Measurements from ENCODE around the gene INVS.

Gene INVS

DNA sequence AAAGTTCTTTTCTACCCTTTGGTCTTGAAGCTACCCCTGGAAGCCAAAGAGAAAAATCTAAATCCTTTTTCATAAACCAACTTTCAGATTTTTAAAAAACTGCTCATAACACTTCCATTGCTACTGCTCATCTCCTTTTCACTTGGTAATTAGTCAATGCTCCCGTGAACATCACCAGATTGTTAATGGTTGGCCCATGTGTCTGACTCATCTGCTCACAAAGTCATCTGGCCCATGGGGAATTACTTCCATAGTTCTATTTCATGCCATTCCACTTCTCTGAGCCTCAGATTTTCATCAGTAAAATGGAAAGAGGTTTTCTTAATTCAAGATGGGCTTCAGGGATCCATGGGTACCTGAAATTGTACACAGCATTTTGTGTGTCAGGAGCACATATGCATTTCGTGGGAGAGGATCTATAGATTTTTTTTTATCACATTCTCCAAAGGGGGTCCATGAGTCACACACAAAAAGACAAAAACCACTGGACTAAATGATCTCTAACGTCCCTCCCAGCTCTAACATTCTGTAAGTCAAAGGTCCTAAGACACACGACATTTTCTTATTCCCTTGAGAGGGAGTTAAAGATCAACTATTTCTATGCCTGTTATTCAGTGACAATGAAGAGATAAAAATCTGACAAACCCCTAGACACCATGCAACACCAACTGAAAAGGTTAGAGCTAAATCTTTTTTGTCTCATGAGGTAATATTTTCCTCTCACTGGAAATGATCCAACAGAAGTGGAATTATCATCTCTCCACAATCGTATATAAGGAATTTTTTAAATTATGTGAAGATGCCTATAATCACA, 178.3 kb downstream of the INVS start:
- no peak for DNase-seq (ENCODE audit: low read depth)

DNA sequence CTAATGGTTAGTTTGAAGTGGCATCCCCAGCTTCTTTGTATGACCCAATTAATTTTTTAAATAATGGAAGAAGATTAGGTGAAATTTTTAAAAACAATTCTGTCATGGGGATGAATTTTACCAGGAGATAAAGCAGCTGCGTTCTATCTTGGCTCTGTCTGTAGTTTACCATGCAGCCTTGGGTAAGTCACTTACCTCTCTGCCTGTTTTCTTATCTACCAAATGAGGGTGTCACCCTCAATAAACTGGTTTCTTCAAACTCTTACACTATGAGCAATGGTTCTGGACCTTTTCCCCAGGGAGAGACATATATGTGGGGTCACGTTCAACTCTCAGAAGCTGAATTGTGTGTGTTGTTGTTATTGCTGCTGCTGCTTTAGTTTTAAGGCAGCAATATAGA, 182.0 kb downstream of the INVS start:
- DNase-seq (ENCODE audit: low read depth), result no peak

DNA sequence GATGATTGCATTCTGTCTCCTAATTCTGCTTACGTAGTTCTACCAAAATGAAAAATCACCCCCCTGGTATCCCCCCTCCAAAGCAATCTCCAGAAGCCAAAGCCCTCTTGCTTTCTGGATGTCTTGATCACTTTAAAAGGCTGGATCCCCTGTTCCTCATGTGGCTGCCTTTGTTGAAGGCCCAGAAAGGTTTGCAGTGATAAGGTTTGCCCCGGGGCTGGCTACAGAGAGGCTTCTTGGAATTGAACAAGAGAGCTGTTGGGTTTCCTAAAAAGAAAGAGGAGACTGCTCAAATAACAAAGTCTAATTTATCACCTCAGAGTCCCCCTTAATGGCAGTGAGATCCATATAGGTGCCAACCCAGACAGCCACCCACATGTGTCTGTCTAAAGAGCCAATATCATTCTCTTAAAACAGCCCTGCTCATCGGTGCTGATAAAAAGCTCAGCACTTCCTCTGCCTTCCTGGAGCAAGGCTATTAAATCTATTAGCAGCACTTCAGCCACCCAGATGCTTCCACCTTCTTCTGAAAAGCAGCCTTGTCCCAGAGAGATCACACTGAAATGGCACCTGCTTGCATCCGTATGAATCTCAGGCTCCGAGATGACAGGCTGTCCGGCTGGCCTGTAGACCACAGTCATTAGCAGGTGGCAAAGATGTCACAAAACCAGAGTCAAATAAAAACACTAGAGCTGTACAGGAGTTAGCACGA, 182.8 kb downstream of the INVS start:
- no peak for DNase-seq (ENCODE audit: low read depth)

DNA sequence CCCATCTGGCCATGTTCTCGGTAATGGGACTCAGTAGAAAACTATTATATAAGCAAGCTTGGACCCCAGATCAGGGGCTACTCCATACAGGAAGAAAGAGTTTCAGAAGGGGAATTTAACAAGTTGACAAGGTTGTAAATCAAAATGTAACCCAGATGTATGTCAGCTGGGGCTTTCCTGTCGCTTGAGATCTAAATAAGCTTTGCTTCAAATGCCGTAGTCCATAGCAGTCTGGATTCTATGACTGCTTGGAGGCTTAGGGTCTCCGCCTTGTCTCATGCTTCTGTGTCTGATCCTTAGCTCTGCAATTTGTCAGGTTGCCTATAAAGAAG, 183.3 kb downstream of the INVS start:
- DNase-seq (ENCODE audit: low read depth), result no peak

DNA sequence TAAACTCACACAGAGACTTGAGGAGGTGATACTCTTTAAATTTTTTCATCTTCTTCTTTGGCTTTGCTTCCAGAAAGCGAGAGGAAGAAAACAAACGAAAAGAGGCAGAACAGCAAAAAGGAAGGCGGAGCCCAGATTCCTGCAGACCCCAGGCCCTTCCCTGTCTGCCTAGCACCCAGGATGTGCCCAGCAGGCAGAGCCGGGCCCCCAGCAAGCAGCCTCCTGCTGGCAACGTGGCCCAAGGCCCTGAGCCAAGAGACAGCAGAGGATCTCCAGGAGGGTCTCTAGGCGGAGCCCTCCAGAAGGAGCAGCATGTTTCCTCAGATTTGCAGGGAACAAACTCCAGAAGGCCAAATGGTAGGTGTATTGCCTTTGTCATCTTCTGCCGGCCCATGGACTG, 185.2 kb downstream of the INVS start:
- no peak for DNase-seq (ENCODE audit: low read depth)

DNA sequence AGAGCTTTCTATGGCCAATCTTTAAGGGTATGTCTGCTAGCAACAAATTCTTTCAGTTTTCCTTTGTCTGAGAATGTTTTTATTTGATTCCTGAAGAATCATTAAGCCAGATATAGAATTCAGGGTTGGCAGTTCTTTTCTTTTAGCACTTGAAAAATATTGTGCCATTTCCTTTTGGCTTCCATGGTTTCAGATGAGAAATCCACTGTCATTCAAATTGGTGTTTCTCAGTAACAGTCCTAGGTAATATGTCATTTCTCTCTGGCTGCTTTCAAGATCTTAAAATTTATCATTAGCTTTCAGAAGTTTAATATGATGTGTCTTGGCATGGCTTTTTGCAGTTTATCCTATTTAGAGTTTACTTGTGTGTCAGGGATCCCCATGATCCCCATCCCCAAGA, 186.0 kb downstream of the INVS start:
- DNase-seq (ENCODE audit: low read depth), result no peak

DNA sequence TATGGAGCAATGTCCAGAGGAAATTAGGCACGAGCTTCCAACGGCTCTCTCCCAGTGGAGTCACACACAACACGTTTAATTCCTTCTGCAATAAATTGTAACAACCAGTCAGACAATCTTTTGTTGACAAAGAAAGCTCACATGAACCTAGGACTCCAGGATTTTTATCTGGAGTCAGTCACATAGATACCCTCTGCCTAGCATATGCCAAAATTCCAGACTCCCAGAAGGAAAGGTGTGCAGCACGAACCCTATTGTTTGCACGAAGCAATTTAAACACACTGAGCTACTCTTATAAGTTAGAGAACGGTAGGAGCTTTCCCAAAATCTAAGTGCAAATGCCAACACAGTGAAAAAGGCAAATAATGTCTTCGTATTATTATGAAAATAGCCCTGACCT, 186.6 kb downstream of the INVS start:
- DNase-seq (ENCODE audit: low read depth), result no peak

DNA sequence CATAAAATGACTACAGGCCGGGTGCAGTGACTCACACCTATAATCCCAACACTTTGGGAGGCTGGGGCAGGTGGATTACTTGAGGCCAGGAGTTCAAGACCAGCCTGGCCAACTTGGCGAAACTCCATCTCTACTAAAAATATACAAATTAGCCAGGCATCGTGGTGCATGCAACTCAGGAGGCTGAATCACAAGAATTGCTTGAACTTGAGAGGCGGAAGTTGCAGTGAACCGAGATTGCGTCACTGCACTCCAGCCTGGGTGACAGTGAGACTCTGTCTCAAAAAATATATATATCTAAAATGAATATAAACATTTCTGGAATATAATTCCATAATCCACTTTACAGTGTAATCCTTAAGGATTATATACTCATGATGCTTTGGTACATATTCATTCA, 187.2 kb downstream of the INVS start:
- no peak for DNase-seq (ENCODE audit: low read depth)

DNA sequence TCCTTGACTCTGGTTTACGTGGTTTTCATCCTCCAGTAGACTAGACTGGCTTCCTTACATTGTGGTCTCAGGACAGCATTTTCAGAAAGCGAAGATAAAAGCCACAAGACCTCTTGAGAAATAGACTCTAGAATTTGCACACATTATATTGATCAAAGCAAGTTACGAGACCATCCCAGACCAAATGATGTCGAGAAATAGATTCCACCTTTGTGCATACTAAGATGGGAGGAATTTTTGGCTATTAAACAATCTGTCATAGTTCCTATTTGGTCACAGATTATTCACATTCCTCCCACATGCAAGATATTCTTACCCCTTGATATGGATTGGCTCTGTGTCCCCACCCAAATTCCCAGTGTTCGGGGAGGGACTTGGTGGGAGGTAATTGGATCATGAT, 188.1 kb downstream of the INVS start:
- no peak for DNase-seq (ENCODE audit: low read depth)

DNA sequence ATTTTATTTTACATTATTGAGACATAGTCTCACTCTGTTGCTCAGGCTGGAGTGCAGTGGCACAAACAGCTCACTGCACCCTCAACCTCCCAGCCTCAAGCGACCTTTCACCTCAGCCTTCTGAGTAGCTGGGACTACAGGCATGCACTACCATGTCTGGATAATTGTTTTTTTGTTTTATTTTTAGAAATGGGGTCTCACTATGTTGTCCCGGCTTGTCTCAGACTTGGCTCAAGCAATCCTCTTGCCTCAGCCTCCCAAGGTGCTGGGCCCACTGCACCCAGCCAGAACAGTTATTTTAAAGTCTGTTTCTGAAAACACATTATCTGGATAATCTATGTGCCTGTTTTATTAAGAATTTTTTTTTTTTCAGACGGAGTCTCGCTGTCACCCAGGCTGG, 191.7 kb downstream of the INVS start:
- no peak for DNase-seq (ENCODE audit: low read depth)

DNA sequence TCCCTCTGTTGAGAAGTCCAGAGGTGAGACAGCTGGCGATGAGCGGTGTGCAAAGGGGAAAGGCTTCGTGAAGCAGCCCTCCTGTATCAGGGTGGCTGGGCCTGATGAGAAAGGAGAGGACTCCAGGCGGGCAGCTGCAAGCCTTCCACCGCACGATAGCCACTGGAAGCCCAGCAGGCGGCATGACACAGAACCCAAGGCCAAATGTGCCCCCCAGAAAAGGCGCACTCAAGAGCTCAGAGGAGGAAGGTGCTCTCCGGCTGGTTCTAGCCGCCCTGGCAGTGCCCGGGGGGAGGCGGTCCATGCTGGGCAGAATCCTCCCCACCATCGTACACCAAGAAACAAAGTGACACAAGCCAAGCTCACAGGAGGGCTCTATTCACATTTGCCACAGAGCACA, 193.4 kb downstream of the INVS start:
- DNase-seq (ENCODE audit: low read depth), result no peak

DNA sequence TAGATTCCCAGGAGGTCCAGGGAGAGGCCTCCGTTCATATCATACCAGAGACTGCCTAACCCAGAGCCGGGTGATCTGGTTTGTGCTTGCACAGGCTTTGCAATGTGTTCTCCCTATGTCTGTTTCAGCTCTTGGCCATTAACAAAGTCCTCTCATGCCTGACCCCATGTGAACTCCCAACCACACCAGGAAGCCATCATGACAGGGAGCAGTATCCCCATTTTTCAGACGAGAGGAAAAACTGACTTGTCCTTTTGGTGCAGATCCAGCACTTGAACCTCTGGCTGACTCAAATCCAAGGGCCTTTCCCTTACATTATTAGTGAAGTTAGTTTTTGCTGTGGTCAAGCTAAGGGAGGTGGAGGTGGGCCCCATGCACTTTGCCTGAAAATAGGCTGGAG, 195.3 kb downstream of the INVS start:
- no peak for DNase-seq (ENCODE audit: low read depth)

DNA sequence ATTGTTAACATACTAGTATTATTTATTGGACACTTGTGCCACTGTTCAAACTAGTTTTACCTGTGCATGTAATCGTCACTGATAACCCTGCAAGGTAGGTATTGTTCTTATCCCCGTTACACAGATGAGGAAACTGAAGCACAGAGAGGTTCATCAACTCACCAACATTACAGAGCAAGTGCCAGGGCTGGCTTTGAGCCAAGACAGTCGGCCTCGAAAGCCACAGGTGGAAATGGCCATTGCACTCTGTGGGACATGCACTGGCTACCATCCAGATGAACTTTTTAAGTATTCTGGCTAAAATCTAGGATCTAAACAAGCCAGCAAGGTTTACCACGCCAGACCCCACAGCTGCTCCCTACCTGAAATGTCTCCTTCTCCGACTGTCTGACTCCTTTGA, 195.8 kb downstream of the INVS start:
- no peak for DNase-seq (ENCODE audit: low read depth)

DNA sequence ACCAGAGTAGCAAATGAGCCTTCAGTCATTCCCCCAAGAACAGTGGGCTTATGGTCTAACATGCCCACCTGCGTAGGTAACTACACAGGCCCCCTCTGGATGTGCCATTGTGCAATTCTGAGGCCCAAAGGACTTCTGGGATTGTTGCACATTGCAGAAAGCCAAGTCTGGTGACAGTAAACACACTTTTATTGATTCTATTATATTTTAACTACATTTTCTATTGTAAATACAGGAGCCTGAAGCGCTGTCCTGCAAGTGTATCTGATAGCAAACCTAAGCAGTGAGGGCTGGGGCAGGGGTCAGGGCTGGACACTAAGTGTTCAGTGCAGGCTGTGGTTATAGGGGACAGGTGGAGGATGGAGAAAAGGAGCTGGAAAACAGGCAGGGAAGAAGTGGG, 196.2 kb downstream of the INVS start:
- no peak for DNase-seq (ENCODE audit: low read depth)

DNA sequence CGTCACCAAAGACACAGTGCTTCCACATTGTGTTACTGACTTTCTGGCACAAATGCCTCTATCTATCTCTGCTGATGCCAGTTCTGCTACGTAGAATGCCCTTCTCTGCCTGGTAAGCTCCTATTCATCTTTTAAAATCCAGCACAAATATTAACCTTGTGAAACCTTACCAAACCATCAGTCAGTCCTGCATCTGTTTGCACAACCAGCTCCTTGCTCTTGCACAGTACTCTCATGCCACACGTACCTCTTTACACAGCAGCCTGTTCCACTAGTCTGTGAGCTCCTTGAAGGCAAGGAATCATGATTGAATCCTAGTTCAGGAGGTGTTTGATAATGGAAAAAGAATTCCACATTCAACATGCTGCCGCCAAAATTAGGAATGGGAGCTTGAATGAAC, 197.4 kb downstream of the INVS start:
- no peak for DNase-seq (ENCODE audit: low read depth)

DNA sequence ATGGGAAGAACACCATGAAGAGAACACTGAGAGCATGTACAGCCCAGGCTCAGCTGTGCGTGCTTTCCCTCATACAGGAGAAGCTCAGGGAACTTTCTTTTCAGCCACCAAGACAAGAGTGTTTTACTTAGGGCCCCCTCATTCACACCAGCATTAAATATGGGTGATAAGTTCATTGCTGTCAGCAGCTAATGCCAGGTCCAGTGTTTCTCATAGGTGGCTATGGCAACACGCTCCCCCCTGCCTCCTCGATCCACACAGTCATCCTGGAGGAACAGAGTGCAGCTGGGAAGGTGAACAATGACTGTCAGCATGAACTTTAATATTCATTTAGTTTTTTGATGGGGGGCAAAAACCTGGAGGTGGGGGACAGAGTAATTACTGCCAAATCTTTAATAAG, 199.3 kb downstream of the INVS start:
- no peak for DNase-seq (ENCODE audit: low read depth)

DNA sequence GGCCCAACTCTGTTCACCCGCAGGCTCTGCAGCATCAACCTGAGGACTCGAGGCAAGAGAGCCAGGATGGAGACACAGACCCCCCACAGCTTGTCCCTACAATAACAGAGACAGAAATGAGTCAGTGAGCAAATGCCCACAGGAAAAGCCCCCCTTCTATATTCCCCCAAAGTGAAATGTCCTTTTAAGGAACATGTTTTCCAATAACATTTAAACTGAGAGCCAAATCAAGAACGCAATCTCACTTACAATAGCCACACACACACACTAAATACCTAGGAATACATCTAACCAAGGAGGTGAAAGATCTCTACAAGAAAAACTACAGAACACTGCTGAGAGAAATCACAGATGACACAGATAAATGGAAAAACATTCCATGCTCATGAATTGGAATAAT, 204.7 kb downstream of the INVS start:
- no peak for DNase-seq (ENCODE audit: low read depth)

DNA sequence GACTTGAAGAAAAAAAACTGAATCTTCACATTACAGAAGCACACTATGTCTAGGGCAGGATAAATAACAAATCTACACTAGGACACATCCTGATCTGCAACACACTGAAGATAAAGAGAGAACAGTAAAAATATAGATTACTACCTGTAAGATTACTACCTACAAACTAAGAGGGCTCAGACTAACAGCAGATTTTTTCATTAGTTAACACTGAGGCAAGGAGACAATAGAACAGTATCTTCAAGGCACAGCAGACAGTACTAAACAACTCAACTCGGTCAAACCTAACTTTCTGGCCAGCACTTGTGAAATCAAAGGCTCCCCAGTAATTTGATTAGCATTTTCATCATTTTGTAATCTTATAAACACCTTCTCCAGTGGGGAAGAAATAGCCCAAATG, 207.2 kb downstream of the INVS start:
- DNase-seq (ENCODE audit: low read depth), result no peak

DNA sequence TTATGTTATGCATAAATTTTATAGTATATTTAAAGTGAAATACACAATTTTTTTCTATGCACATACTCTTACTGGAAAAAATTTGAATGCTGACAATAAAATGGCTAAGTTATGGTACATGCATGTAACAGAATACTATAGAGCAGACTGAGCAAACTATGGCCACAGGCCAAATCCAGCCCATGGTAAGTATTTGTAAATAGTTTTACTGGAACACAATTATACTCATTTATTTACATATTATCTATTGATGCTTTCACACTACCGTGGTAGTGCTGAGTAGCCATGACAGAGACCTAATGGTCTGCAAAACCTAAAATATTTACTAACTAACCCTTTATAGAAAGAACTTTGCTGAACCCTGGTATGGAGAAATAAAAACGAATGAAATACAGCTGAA, 208.0 kb downstream of the INVS start:
- no peak for DNase-seq (ENCODE audit: low read depth)

DNA sequence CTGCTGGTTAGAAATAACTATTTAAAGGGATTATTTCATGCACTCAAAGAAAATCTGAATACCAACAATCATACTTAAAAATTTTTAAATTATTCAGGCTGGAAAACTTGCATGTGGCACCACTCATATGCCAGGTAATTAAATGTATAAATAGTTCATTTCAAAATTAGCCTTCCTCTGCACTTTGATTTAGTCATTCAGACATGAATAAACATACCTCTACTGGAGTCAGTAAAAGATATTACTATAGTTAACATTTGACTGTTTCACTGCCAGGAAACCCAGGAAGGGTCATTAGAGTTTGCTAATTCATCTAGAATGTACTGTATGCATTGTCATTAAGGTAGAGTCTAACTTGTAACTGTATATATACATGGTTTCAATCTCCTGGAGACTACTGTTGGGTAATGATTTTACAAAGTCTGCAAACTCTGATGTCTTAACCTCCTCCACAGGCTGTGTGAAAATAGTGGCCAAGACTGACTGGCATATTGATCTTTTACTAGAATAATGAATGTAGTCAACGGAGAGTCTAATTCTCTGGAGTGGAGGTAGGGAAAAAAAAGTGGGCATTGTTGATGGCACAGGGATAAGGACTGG, 210.0 kb downstream of the INVS start:
- no peak for DNase-seq (ENCODE audit: low read depth)

DNA sequence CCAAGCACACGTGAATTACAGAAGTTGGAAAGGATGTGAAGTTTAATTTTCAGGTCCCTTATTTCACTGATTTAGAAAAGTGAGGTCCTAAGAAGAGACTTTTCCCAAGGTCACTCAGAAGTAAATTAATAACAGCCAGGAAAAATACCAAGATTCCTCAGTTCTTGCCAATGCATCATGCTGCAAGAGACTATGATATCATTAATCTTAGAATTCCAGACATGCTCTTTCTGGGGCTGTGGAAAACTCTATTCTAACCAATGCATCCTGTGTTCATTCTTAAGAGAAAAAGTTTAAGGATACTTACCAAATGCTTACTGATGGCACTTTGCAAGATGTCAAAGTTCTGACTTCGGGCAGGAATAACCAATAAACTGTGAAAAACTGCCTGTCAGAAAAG, 210.9 kb downstream of the INVS start:
- DNase-seq (ENCODE audit: low read depth), result no peak

DNA sequence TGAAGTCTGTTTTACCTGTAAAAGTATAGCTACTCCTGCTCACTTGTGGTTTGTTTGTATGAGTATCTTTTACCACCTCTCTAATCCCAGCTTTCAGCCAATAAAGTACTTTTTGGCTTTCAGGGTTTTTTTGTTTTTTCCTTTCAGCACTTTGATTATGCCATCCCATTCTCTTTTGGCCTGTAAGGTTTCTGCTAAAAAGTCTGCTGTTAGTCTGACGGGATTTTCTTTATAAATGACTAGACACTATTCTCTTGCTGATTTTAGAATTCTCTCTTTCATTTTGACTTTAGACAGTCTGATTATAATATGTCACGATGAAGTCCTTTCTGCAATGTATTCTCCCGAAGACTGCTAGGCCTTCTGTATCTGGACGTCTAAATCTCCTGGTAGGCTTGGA, 216.5 kb downstream of the INVS start:
- DNase-seq (ENCODE audit: low read depth), result no peak

DNA sequence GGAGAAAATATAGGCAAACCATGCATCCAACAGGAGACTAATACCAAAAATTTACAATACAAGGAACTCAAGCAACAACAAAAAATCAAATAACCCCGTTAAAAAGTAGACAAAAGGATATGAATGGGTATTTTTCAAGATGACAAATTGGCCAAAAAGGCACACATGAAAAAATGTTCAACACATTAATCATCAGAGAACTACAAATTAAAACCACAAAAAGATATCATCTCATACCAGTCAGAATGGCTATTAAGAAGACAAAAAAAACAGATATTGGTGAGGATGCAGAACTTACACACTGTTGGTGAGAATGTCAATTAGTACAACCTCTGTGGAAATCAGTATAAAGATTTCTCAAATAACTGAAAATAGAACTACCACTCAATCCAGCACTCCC, 218.7 kb downstream of the INVS start:
- DNase-seq (ENCODE audit: low read depth), result no peak

Measured in T follicular helper cell (primary cell).